ENCODE results near the gene APRT. TPM values are rescaled to one million over a fixed set of nuclear protein-coding genes. Genes with fewer than 3 reads are reported as not detected.

The APRT gene
- total RNA-seq, 1 donor from 2014 or later = 116 TPM

- TF ChIP-seq CTCF (conservative IDR thresholded peaks at IDR 0.05) = no peak
- Mint-ChIP-seq H3K9me3 (no peaks in the 10 kb centered on the region), H3K27ac (ENCODE audit: unreplicated experiment) (no peak overlapping the region), H3K36me3 (ENCODE audit: low read depth) (no peaks in the 10 kb centered on the region), H3K4me3 (no peak overlapping the region), H3K27me3 (ENCODE audit: low read depth) (no peaks in the 10 kb centered on the region), H3K4me1 (no peaks in the 10 kb centered on the region)
- no peak for DNase-seq (ENCODE audit: low read depth, low spot score)
These were observed 9.6 kb upstream of the APRT start for GRCh38 chr16:88821168-88821850.

GRCh38 chr16:88820385-88821025 lies 8.8 kb upstream of the APRT start:
- H3K36me3 Mint-ChIP-seq (ENCODE audit: low read depth) = no peaks in the 10 kb centered on the region
- DNase-seq (ENCODE audit: low read depth, low spot score) = no peak
- H3K9me3 Mint-ChIP-seq = no peaks in the 10 kb centered on the region
- H3K4me1 Mint-ChIP-seq = no peaks in the 10 kb centered on the region
- no peak overlapping the region for H3K4me3 Mint-ChIP-seq
- TF ChIP-seq CTCF (conservative IDR thresholded peaks at IDR 0.05) = no peak
- H3K27me3 Mint-ChIP-seq (ENCODE audit: low read depth) = no peaks in the 10 kb centered on the region
- H3K27ac Mint-ChIP-seq (ENCODE audit: unreplicated experiment) = no peak overlapping the region

- no peaks in the 10 kb centered on the region for H3K9me3 Mint-ChIP-seq
- H3K36me3 Mint-ChIP-seq (ENCODE audit: low read depth) = no peaks in the 10 kb centered on the region
- TF ChIP-seq CTCF (conservative IDR thresholded peaks at IDR 0.05) = no peak
- H3K27me3 Mint-ChIP-seq (ENCODE audit: low read depth) = no peaks in the 10 kb centered on the region
- DNase-seq (ENCODE audit: low read depth, low spot score) = no peak
- no peak overlapping the region for H3K4me3 Mint-ChIP-seq
- H3K4me1 Mint-ChIP-seq = no peaks in the 10 kb centered on the region
- no peak overlapping the region for H3K27ac Mint-ChIP-seq (ENCODE audit: unreplicated experiment)
These were observed 7.4 kb upstream of the APRT start for GRCh38 chr16:88819126-88819525.

- Mint-ChIP-seq H3K4me1 (peaks cover 5% of the 10 kb centered on the region), H3K27ac (ENCODE audit: unreplicated experiment) (no peak overlapping the region), H3K9me3 (no peaks in the 10 kb centered on the region), H3K27me3 (ENCODE audit: low read depth) (peaks cover 4% of the 10 kb centered on the region), H3K4me3 (peak overlapping the region; percentile 18), H3K36me3 (ENCODE audit: low read depth) (no peaks in the 10 kb centered on the region)
- no peak for TF ChIP-seq CTCF (conservative IDR thresholded peaks at IDR 0.05)
- DNase-seq (ENCODE audit: low read depth, low spot score) = no peak
These were observed 6.8 kb upstream of the APRT start for GRCh38 chr16:88818575-88818874.

DNA sequence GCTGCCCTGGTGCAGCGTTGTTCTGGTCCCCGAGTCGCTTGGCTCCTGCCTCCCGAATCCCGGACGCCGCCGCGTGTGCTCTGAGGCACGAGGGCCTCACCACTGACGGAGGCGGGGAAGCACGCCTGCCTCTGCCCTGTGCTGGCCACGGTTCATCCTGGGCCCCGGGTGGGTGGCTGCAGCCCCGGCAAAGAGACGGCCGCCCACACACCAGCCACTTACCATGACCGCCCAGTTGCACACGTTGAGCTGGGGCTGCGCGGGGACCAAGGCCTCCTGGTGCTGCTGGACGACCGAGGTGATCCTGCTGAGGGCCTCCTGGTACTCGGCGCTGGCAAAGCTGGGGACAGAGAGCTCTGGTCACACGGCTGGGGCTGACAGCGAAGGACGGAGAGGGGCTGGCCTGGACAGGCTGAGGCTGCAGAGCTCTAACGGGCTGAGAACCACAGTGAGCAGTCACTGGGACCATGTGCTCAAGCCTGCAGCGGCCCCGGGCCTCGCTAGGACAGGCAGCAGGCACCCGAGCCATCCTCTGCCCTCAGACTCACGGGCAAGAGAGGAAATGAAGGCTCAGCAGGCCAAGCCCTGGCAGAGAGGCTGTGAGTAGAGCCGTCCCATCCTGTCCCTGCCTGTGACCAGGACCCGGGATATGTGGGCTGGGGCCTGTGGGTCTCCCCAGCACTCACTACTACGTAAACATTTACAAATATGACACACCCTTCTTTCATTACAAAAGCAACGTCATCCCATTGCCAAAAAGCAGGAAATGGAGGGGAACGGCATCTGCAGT lies 6.3 kb upstream of the APRT start:
- peaks cover 4% of the 10 kb centered on the region for H3K27me3 Mint-ChIP-seq (ENCODE audit: low read depth)
- no peak overlapping the region for H3K27ac Mint-ChIP-seq (ENCODE audit: unreplicated experiment)
- DNase-seq (ENCODE audit: low read depth, low spot score) = no peak
- no peak for TF ChIP-seq CTCF (conservative IDR thresholded peaks at IDR 0.05)
- peaks cover 5% of the 10 kb centered on the region for H3K4me1 Mint-ChIP-seq
- H3K36me3 Mint-ChIP-seq (ENCODE audit: low read depth) = no peaks in the 10 kb centered on the region
- no peak overlapping the region for H3K4me3 Mint-ChIP-seq
- no peaks in the 10 kb centered on the region for H3K9me3 Mint-ChIP-seq

All from neural crest cell (in vitro differentiated cells).